Osteoblast (primary cell): Measurements from ENCODE around the gene RNF222. TPM values are rescaled to one million over a fixed set of nuclear protein-coding genes. Genes with fewer than 3 reads are reported as not detected.
"Not testable (repeated sequence)": the region's sequence is repeated elsewhere in the genome, so short reads cannot be mapped to it uniquely, and the experiment has no call there.

Experiments used
- DNase-seq: peaks from one replicate; pipeline ENCODE4 v3.0.0; 2011; ENCODE audit warnings: low spot score, mixed read lengths; ENCODE audit not compliant: insufficient read length; ENCODE audit errors: missing footprints
- H2AFZ ChIP-seq: 2 replicates; pipeline ENCODE4 v1.6.0; 2011; ENCODE audit warnings: mild to moderate bottlenecking, low read length
- H3K27ac ChIP-seq: 2 replicates; pipeline ENCODE4 v1.5.1; 2011; ENCODE audit warnings: mild to moderate bottlenecking, low read depth, low read length, moderate library complexity
- H3K27me3 ChIP-seq: 2 replicates; pipeline ENCODE4 v1.6.0; 2012; ENCODE audit warnings: mild to moderate bottlenecking, control low read depth, inconsistent platforms, low read length, moderate library complexity; ENCODE audit not compliant: insufficient read depth
- H3K36me3 ChIP-seq: 2 replicates; pipeline ENCODE4 v1.5.1; 2011; ENCODE audit warnings: mild to moderate bottlenecking, low read length, control low read depth, moderate library complexity; ENCODE audit not compliant: insufficient read depth
- H3K4me1 ChIP-seq: 2 replicates; pipeline ENCODE4 v1.5.1; 2011; ENCODE audit warnings: mild to moderate bottlenecking, low read length, control low read depth, moderate library complexity; ENCODE audit not compliant: insufficient read depth
- H3K4me2 ChIP-seq: 2 replicates; pipeline ENCODE4 v1.6.0; 2011; ENCODE audit warnings: mild to moderate bottlenecking, low read length; ENCODE audit not compliant: insufficient read depth
- H3K4me3 ChIP-seq: fragments of 200-600 bp; sonication (generic); 3 replicates; pipeline ENCODE4 v1.5.1; 2012; ENCODE audit warnings: mild to moderate bottlenecking, low read length, inconsistent platforms; ENCODE audit not compliant: insufficient read depth
- H3K79me2 ChIP-seq: 2 replicates; pipeline ENCODE4 v1.6.0; 2012; ENCODE audit warnings: mild to moderate bottlenecking, low read length, control low read depth, inconsistent platforms; ENCODE audit not compliant: insufficient read depth
- H3K9me3 ChIP-seq: 2 replicates; pipeline ENCODE4 v1.5.1; 2011; ENCODE audit warnings: low read depth, low read length, control low read depth
- H4K20me1 ChIP-seq: 2 replicates; pipeline ENCODE4 v1.6.0; 2012; ENCODE audit warnings: mild to moderate bottlenecking, low read length, control low read depth; ENCODE audit not compliant: insufficient read depth
- CTCF ChIP-seq: IDR thresholded peaks from 2 replicates; pipeline ENCODE4 v1.5.1; 2011; ENCODE audit warnings: mild to moderate bottlenecking, low read depth, low read length, moderate library complexity; ENCODE audit errors: extremely low read depth
- total RNA-seq: library from RNA; depleted of rRNA; stranded (reverse); fragments of >200 nt; gene quantifications from 2 replicates; pipeline ENCODE4 v1.2.3, GENCODE V29; 2012

Gene RNF222
- total RNA-seq, 1 donor: not detected

GRCh38 chr17:8402921-8403536 is 5.4 kb upstream of the RNF222 start:
- Histone ChIP-seq H3K4me2 (no peak overlapping the region), H4K20me1 (no peaks in the 10 kb centered on the region), H3K27ac (no peak overlapping the region), H3K79me2 (no peaks in the 10 kb centered on the region), H3K4me3 (no peak overlapping the region), H3K9me3 (no peaks in the 10 kb centered on the region), H3K4me1 (no peaks in the 10 kb centered on the region), H3K36me3 (no peaks in the 10 kb centered on the region), H2AFZ (no peak overlapping the region), H3K27me3 (peaks cover 19% of the 10 kb centered on the region)
- no peak for TF ChIP-seq CTCF
- DNase-seq: no peak

GRCh38 chr17:8401107-8401506 is 3.5 kb upstream of the RNF222 start:
- no peak for DNase-seq
- Histone ChIP-seq H2AFZ (no peak overlapping the region), H3K4me1 (no peaks in the 10 kb centered on the region), H3K27me3 (peaks cover 30% of the 10 kb centered on the region), H3K4me2 (no peak overlapping the region), H3K79me2 (no peaks in the 10 kb centered on the region), H3K27ac (no peak overlapping the region), H3K4me3 (no peak overlapping the region), H4K20me1 (no peaks in the 10 kb centered on the region), H3K9me3 (no peaks in the 10 kb centered on the region), H3K36me3 (no peaks in the 10 kb centered on the region)
- TF ChIP-seq CTCF: no peak

GRCh38 chr17:8398980-8399379 is 1.4 kb upstream of the RNF222 start:
- TF ChIP-seq CTCF: no peak
- Histone ChIP-seq H3K4me3 (no peak overlapping the region), H3K27me3 (peaks cover 42% of the 10 kb centered on the region), H3K79me2 (no peaks in the 10 kb centered on the region), H3K4me2 (no peak overlapping the region), H3K36me3 (no peaks in the 10 kb centered on the region), H4K20me1 (no peaks in the 10 kb centered on the region), H3K9me3 (no peaks in the 10 kb centered on the region), H3K4me1 (peaks cover 3% of the 10 kb centered on the region), H3K27ac (no peak overlapping the region), H2AFZ (no peak overlapping the region)
- no peak for DNase-seq

- not testable (repeated sequence) for H3K79me2 ChIP-seq, H3K27ac ChIP-seq, DNase-seq
These were observed 3.1 kb downstream of the RNF222 start for GRCh38 chr17:8394497-8394896.

More at GRCh38 chr17:8394497-8394896, 3.1 kb downstream of the RNF222 start:
- not testable (repeated sequence) for H3K4me2 ChIP-seq, H3K36me3 ChIP-seq, H2AFZ ChIP-seq, H3K9me3 ChIP-seq, H4K20me1 ChIP-seq, H3K4me3 ChIP-seq
- Histone ChIP-seq H3K27me3 (peaks cover 32% of the 10 kb centered on the region), H3K4me1 (peaks cover 14% of the 10 kb centered on the region)
